Stimulated activated naive CD4-positive, alpha-beta T cell treated with Interleukin-2 at 50 U/mL for 16 hours (primary cell): Measurements from ENCODE around the gene PSMF1.

Experiments
- DNase-seq: peaks from one replicate; lab custom pipeline; 2025; lab: John Stamatoyannopoulos, UW

The PSMF1 gene

DNA sequence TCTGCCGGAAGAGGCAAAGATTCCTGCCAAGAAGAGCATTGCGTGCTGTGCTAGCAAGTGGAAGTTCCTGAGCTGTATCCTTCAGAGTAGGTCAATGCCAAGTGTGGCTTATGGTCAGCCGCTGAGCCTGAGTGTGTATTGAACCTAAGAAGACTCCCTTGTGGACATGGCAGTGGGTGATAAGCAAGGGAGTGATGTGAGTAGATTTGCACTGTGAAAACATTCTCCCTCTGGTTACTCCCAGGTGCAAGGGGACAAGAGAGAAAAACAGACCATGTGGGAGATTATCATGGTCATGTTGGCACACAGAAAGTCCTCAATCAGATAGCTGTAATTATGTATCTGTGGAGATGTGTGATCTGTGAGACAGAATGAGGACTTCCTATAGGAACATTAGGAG, 72.4 kb downstream of the PSMF1 start:
- DNase-seq, result no peak

DNA sequence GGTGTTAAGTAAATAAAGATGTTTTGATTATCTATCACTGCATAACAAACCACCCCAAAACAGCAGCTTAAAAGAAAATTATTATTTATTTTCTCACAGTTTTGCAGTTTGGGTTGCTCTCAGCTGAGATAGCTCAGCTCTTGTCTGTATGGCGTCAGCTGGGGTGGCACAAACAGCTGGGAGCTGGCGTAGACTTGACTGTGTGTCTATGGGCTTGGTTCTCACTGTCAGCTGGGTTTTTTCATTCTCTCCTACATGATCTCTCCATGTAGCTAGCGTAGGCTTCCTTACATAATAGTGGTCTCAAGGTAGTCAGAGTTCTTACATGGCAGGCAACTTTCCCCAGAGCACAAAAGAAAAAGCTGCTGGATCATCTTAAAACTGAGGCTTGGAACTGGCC, 72.9 kb downstream of the PSMF1 start:
- no peak for DNase-seq

DNA sequence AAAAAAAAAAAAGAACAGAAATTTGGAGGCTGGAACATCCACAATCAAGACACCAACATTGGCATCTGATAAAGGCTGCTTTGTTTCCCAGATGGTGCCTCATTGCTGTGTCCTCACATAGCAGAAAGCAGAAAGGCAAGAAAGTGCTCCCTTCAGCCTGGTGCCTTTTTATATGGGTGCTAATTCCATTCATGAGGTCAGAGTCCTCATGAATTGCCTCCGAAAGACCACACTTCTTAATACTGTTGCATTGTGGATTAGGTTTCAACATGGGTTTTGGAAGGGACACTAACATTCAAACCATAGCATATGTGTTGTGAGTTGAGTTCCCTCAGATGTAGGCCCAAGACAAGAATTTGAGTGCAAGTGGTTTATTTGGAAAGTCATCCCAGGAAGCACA, 76.8 kb downstream of the PSMF1 start:
- DNase-seq, result no peak

DNA sequence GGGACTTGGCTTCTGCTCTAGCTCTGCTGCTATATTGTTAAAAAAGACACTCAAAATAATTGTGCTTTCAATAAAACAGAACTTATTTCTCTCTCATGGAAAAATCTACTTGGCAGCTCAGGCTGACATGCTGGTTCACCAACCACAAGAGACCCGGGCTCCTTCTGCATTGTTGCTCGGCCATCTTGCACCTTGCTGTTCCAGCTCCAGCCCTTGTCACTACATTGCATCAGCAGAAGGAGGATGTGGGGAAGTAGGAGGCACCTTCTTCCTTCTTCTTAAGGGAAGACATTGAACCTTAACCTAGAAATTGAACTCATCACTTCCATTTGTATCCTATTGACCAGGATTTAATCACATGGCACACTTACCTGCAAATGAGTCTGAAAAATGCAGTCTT, 78.2 kb downstream of the PSMF1 start:
- no peak for DNase-seq

DNA sequence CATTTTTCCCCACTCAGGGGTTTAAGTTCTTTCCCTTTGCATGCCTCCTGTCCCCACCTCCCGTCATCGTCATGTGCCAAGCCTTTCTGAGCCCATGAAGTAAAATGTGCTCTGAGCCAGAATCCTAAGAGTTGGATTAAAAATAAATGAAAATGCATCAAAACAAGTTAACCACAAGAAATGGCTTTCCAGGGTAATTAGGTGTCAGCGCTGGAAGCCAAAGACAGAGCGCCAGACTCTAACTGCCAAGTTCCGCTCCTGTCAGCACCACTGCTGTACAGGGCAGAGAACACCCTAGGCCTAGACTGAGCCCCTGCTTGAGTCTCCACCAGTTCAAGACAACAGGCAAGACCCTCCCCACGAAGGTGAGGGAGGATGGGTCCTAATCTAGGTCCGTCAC, 79.4 kb downstream of the PSMF1 start:
- no peak for DNase-seq

DNA sequence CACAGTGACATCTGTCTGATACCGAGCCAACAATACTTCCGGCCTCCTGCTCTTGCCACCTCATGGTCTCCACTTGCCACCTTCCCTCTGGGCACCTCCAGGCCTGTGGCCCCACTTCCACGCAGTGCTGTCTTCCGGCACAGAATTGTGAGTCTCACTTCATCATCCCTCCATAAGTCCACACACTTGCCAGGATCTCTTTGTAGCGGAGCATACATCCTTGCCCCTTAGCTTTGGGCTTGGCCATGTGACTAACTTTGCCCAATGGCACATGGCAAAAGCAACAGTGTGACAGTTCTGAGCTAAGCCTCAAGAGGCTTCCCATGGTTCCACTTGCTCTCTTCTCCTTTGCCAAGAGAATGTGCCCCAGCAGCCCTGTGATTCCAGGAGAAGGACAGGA, 80.3 kb downstream of the PSMF1 start:
- no peak for DNase-seq

DNA sequence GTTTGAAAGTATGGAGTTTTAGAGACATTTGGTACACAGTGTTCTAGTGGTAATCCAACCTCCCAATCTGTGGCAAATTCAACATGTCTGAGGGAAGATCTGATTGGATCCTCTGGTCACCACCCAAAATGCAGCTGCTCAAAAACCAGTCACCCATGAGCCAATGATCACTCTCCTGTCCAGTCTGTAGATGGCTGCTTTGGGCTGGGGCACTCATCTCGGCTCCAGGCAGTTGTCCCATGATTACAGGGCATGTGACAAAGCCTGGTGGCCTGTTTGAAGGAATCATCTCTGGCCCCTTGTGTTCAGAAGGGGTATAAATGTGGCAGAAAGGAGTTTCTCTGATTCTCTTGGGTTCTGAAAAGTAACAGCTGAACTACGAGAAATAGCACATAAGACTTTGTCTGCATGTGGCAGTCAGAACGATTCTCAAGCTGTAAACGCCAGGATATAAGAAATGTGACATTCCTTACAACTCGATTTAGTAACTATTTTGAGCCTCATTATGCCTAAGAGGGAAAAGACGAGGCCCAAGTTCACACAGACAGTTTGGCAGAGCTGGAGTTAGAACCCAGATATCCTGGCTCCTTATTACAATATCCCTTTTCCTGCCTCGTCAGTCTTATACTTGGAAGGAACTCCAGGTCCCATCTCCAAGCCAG, 80.9 kb downstream of the PSMF1 start:
- no peak for DNase-seq

DNA sequence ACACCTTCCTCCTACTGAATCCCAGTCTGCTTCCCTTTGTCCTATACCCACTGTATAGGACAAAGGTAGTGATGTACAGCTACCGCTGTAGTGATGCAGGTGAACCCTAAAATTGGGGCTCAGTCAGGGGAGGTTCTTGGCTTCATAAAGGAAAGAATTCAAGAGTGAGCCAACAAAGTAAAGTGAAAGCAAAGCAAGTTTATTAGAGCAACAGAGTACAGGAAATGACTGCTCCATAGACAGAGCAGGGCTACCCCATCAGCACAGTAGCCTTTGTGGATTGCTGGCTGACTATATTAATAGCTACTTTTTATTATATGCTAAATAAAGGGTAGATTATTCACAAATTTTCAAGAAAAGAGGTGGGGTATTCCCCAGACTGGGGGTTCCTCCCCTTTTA, 81.6 kb downstream of the PSMF1 start:
- DNase-seq, result no peak

DNA sequence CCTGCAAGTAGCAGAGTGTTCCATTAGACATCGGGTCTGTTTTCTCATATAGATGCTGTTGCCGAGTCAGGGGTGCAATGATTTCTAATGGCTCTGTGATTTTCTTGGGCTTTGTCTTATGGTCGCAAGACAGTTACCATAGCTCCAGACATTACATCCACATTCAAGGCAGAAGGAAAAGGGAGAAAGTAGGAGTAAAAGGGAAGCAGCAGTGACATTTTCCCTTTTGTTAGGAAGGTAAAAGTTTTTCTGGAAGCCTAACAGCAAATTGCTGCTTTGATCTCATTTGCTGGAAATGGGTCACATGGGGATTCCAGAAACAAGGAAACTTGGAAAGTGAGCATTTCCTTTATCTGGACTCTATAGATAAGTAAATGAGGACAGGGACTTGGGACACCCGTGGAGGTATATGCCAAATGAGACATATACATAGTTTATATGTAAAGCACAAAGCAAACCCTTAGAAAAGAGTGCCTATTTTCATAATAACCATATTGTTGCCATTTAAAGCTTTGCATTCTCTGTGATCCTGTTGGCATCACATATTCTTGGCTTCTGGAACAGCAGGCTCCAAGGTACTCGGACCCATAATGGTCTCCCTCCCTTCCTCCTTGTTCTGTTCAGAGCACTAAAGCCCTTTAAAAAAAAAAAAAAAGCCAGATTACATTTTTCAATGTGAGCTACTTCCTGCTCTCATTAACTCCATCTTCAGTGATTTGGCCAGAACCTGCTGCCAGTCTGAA, 84.5 kb downstream of the PSMF1 start, which contains the start of gene C20orf202:
C20orf202 (plus strand) TSS at position 693 of the 743 bp plus-strand sequence. CDS start 132 bp downstream, outside the sequence.
- DNase-seq, result no peak

DNA sequence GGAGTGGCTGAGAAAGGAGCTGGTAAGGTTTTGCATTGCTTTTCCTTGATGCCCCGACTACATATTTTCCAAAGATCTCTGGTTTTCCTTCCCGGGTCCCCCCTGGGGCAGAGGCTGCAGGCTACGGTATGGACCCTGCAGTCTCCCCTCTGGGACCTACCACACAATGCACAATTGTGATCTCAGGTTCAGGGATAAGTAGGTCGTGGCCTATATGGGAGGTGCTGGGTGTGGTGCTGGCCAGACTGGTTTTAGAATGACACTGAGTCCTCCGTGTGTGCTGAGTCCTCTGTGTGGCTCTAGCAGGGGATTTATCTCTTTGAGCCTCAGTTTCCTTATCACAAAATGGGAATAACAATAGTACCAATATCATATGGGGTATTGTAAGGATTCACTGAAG, 85.2 kb downstream of the PSMF1 start:
- DNase-seq, result no peak

DNA sequence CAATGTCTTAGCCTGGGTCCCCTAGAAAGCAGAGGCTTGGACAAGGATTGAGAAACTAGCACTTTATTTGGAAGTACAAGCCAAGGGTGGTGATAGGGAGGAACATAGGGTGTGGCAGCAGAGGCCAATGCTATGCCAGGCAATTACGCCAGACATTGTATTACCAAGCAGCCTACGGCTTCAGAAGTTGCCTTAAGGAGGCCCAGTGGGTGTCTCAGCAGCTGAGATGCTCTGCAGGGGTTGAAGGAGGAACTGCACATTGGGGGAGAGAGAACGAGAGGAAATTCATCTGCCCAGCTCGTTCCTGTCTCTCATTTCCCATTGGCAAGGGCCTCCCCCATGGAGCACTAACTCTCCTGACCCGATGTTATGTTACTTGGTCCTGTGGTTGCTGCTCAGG, 85.7 kb downstream of the PSMF1 start:
- no peak for DNase-seq

DNA sequence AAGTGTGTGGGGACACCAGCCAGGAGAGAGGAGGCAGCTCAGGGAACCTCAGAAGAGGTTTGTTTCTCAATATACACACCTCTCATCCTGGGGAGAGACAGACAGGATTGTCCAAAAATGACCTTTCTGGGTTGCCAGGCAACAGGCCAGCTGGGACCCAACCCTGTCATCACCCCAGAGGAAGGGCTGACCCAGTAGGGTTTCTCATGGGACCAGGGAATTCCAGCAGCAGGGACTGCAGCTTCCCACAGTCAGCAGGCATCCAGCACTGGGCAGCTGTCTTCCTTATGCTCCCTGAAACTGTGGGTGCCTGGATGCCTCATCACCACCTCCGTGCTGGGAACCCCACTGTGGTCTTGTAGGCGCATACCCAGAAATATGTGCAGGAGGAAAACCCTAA, 86.2 kb downstream of the PSMF1 start:
- no peak for DNase-seq

DNA sequence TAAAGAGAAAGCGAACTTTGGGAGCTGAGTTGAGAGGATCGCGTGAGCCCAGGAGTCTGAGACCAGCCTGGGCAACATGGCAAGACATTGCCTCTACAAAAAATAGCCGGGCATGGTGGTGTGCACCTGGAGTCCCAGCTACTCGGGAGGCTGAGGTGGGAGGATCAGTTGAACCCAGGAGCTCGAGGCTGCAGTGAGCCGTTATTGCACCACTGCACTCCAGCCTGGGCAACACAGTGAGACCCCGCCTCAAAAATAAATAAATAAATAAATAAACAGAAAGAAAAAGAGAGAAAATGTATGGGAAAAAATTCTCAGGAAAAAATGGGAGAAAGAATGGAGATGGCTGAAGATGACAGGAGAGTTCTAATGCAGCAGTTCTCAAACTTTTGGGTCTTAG, 87.4 kb downstream of the PSMF1 start:
- DNase-seq, result no peak

DNA sequence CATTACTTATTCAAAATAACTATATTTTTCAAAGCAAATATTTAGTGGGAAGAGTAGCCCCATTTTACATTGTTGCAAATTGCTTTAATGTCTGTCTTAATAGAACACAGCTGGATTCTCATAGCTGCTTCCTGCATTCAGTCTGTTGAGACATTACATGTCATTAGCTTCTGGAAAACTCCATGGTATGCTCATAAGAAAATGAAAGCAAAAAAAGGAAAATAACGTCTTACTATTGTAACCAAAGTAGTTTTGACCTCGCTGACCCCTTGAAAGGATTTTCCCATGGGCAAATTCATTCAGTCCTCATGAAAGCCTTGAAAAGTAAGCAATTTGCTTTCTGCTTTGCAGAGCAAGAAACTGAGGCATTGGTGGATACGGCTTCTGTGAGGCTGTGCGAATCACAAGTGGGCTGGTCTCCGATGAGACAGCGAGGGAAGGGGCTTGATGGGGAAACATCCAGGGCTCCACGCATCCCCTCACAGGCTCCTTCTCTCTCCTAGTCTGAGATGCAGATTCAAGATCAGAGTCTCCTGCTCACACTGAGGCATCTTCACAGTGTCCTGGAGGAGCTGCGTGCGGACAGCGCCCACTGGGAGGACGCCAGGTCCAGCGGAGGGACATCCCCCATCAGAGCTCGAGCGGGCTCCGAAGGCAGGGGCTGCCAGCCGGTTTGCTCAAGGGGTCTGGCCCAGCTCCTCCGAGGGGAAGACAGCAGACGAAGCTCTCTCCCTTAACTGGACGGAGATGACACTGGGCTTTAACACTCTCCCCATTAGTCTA, 88.2 kb downstream of the PSMF1 start:
- no peak for DNase-seq

DNA sequence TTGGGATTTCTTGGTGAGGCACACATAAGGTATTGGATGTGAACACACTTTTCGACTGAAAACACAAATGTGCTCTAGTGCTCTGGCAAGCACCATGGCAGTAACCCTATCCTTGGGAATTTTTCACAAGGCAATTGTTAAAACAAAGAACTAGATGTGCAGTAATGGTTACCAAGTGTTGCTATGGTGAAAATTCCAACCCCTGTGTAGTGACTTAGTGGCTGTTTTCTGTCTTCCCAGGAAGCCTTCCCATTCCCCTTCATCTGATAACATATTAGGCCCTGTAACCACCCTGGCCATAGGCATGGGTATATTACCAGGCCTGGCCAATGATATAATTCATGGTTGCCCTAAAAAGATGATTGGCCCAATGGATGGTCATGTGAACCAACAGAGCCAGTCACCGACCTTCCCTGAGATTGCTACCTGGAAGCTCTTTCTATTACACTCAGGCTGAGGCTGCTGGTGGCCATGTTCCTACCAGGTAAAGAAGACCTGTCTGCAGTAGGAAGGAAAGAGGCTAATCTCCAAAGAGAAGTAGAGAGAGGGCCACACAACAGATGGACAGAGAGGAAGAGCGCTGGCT, 89.0 kb downstream of the PSMF1 start:
- DNase-seq, result no peak

DNA sequence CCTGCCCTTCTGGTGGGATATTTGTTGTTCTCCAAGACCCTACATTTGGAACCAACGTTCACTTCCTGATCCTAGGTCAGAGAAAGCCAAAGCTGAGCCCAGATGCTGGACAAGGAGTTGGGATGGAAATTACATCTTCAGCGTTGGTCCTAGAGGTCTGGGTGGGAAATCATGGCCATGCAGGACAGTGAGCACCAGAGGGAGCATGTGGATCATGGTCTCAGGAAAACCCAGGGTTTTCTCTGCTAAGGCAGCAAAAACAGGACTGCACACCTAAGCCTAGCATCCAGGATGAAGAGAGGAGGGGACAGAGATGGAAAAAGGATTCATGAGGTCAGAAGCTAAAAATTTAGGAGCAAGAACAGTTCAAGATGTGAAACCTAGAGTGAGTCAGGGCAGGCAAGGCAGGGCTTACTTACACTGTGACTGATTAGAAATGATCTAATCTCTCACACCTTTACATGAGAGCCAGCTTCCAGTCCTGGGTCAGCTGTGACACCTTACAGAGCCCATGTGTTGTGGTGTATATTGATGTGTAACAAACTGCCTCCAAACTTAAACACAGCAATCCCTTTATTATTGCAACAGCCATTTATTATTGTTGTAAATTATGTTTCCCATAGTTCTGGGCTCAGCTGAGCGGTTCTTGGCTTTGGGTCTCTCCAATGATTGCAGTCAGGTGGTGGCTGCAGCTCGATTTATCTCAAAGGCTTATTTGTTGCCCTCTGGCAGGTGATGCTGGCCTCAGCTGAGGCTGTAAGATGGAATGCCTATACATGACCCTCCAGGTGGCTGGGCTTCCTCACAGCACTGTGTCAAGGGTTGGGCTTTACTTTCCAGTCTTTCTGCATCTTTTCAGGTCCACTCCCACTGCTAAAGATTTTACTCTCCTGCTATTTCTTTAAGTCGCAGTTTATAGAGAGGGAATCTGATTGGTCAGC, 91.3 kb downstream of the PSMF1 start:
- DNase-seq, result no peak

DNA sequence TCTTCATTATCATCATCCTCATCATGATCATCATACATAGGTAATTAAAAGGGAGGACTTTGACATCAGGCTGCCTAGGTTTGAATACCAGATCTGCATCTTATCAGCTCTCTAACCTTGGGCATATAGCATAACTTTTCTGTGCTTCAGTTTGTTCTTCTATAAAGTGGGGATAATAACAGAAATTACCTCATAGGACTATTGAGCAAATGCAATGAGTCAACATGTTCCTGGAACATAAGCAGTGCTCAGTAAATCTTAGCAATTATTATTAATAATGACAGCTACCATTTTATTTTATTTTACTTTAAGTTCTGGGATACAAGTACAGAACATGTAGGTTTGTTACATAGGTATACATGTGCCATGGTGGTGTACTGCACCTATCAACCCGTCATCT, 92.1 kb downstream of the PSMF1 start:
- no peak for DNase-seq

DNA sequence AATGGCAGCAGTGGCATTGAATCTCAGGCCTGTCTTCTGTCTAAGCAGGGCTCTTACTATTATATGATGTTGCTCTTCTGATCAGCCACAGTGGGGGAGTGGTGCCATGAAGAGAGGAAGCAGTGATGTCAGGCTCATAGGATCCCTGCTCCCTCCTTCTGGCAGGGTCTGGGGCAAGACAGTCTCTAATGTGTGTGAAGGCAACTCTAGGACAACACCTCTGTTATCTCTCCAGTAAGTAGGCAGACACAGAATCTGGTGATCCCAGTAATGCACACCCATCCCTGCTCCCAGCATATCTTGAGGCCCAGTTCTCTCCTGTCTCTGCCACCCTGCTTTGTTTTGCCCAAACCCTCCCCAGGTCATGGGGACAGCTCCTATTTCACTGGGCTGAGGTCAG, 93.6 kb downstream of the PSMF1 start:
- DNase-seq, result no peak

DNA sequence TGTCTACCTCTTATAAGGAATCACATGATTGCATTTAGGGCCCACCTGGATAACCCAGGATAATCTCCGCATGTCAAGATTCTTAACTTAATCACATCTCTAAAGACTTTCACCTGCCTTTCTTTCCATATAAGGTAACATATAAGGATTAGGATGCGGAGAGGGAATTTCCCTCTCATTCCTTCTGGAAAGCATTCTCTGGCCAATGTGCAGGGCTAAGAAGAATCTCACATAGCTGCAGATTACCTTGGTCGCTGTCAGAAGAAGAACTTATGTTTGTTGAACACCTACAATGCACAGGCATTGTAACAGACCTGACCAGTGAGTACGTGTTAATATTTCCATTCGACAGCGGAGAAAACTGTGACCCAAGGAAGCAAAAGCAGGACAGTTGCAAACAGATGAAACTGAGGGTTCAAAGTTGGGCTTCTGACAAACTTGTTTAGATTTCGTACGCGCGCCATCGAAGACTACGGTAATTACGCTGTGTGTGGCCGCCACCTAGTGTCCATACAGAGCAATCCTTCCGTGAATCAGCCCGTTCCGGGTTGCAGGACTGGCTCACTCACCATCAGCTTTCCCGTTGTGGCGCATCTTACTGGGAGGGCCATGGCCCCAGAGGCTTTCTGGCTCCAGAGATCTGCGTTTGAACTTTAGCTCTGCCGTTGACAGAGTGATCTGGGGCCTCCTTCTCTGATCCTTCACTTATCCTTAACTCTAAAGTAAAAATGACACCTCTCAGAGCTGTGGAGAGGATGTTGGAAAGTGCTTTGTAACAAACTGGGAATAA, 94.4 kb downstream of the PSMF1 start:
- peak; percentile 55 for DNase-seq

DNA sequence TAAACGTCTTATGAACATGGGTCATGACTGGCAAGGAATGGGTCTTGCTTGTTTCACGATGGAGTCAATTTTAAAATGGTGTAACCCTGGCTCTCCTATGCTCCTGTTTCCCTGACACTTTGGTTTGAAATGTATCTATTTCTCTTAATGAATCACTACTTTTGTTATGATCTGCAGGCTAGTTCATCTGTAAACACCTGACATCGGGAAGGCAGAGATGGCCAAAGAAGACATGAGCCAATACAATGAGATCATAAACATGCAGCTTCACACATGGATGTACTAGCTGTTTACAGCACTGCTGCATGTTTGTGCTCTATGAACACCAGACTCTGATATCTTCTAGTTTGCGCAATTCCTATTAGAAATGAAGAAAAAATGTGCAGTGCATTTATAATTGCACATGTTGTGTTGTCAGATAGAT, 96.4 kb downstream of the PSMF1 start:
- no peak for DNase-seq
